ENCODE measurements around the gene GAN. TPM values are rescaled to one million over a fixed set of nuclear protein-coding genes. Genes with fewer than 3 reads are reported as not detected.

GAN gene
- total and polyA plus RNA-seq, 9 of the 15 experiments (the other 6 are each of a cell fraction or from before 2014, with no cell fraction given) = 0.83 to 15.1 (median 5.2) TPM

DNA sequence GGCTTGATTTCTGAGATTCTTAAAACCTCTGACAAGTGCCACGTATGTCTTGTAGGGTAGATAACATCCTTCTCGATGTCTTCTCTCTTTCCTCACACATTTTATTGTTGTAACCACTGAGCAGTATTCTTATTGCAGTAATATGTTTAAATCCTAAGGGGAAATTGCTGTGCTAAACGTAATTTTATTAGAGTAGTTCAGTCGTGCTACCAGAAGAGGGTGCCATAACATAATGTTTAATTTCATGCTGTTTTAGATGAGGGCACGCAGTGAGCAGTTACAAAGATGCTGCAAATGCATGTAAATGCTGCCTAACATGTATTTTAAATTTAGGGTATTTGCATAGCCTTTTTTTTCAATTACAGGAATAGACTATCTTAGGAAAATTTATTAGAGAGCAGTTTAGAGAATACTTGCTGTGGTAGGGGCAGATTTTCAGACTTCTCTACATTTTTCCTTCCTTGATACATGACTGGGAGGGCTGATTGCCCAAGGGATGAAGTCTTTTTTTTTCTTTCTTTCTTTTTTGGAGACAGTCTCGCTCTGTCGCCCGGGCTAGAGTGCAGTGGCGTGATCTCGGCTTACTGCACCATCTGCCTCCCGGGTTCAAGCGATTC, 51.7 kb downstream of the GAN start (continued):
- TF ChIP-seq, protein P1, sequence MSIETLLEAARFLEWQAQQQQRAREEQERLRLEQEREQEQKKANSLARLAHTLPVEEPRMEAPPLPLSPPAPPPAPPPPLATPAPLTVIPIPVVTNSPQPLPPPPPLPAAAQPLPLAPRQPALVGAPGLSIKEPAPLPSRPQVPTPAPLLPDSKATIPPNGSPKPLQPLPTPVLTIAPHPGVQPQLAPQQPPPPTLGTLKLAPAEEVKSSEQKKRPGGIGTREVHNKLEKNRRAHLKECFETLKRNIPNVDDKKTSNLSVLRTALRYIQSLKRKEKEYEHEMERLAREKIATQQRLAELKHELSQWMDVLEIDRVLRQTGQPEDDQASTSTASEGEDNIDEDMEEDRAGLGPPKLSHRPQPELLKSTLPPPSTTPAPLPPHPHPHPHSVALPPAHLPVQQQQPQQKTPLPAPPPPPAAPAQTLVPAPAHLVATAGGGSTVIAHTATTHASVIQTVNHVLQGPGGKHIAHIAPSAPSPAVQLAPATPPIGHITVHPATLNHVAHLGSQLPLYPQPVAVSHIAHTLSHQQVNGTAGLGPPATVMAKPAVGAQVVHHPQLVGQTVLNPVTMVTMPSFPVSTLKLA (conservative IDR thresholded peaks at IDR 0.05) = no peak
- TF ChIP-seq RB1 (IDR thresholded peaks at IDR 0.05; ENCODE audit: low read depth) (peak; percentile 37; the same call in 1 of the 2 replicates), ASH1L (IDR thresholded peaks at IDR 0.05; ENCODE audit: borderline replicate concordance, low read depth, partially characterized antibody) (no peak), MAFF (IDR thresholded peaks at IDR 0.05; ENCODE audit: low read length) (peak; percentile 64; the same call in 1 of the 2 replicates)
- TF ChIP-seq, protein P2, sequence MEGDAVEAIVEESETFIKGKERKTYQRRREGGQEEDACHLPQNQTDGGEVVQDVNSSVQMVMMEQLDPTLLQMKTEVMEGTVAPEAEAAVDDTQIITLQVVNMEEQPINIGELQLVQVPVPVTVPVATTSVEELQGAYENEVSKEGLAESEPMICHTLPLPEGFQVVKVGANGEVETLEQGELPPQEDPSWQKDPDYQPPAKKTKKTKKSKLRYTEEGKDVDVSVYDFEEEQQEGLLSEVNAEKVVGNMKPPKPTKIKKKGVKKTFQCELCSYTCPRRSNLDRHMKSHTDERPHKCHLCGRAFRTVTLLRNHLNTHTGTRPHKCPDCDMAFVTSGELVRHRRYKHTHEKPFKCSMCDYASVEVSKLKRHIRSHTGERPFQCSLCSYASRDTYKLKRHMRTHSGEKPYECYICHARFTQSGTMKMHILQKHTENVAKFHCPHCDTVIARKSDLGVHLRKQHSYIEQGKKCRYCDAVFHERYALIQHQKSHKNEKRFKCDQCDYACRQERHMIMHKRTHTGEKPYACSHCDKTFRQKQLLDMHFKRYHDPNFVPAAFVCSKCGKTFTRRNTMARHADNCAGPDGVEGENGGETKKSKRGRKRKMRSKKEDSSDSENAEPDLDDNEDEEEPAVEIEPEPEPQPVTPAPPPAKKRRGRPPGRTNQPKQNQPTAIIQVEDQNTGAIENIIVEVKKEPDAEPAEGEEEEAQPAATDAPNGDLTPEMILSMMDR (IDR thresholded peaks at IDR 0.05 in 2 of 3, conservative IDR thresholded peaks at IDR 0.05 in 1 of 3; ENCODE audit: insufficient read depth in 2 of 3, low read depth in 1 of 3, low read length in 3 of 3) = peak; percentile 70 to 89 (median 74)

DNA sequence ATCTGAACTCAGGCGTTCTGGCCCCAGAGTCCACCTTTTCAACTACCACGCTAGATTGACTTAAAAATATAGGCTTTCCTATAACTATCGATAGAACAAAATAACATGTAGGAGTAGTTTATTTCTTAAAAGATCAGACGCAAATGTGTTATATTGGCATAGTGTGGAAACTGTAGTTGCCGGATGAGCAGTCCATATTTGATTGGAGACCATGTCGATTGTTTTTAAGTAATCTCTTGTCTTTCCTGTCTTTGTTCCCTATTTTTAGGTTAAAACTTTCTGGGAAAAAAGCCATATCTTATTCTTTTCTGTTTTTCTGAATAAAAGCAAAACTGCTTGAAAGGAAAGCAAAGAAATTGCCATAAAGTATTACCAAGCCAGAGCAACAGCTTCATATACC, 53.1 kb downstream of the GAN start:
- no peak for ATAC-seq
- 94% methylated on average over 6 of the region's 6 CpGs for WGBS (ENCODE audit: insufficient coverage, low coverage, missing lambda C conversion rate)
- ChIA-PET POLR2A (interaction anchor here (0.6 to 1.6 kb wide), 2 partner anchors 250 to 397 kb away, joined by 3 to 4 read pairs; no protein-coding TSS in a partner anchor), CTCF (ENCODE audit: low intra/inter-chr PET ratio) (interaction anchor here (2.3 to 3.4 kb wide), 2 partner anchors 371 to 518 kb away, joined by 7 to 31 read pairs; no protein-coding TSS in a partner anchor)
- Histone ChIP-seq H3K9me1 (ENCODE audit: control insufficient read depth, insufficient read depth, low read length) (no peaks in the 10 kb centered on the region), H3K4me3 (no peak overlapping the region), H3K36me3 (ENCODE audit: control insufficient read depth, insufficient read depth, low read length) (peaks cover 81% of the 10 kb centered on the region), H2AFZ (ENCODE audit: low read depth, low read length) (no peak overlapping the region), H3K9me3 (replicated peaks; ENCODE audit: control insufficient read depth, insufficient read depth, low read depth, low read length) (no peaks in the 10 kb centered on the region), H3K9ac (ENCODE audit: insufficient read depth in 1 of 2, low read depth in 2 of 2, low read length in 2 of 2) (no peak overlapping the region), H3K4me2 (ENCODE audit: insufficient read depth, low read length) (no peak overlapping the region), H3K79me2 (ENCODE audit: control insufficient read depth, insufficient read depth, low read length) (no peaks in the 10 kb centered on the region), H4K20me1 (replicated peaks; ENCODE audit: control insufficient read depth, insufficient read depth, low read length) (0 out of 2 replicates have a peak, but pooled peaks cover 3% of the 10 kb centered on the region), H3K27me3 (ENCODE audit: control insufficient read depth in 2 of 2, insufficient read depth in 2 of 2, low read length in 2 of 2) (no peaks in the 10 kb centered on the region), H3K4me1 (replicated peaks in 1 of 2; ENCODE audit: control insufficient read depth in 2 of 2, insufficient read depth in 2 of 2, low read length in 2 of 2) (no peaks in the 10 kb centered on the region), H3K27ac (ENCODE audit: extremely low read depth, low read depth, low read length) (no peak overlapping the region)
- BruUV-seq (replicated peaks) = no TSS peak
- no peak for DNase-seq (ENCODE audit: extremely low read depth in 1 of 4, low spot score in 3 of 4)
- in situ Hi-C loops (cut with MboI) (loop anchor here (10.0 kb wide), 1 partner anchor 517 kb away; no protein-coding TSS in a partner anchor), intact Hi-C loops (cut with micrococcal nuclease) (loop anchor here (5.0 to 10.0 kb wide), 2 partner anchors 369 to 507 kb away; no protein-coding TSS in a partner anchor)
- no peak for TF ChIP-seq ZNF124 (CRISPR knock-in tag; IDR thresholded peaks at IDR 0.05)
- TF ChIP-seq C11orf30 (IDR thresholded peaks at IDR 0.05; ENCODE audit: low read depth) = no peak
- TF ChIP-seq CBX2 (IDR thresholded peaks at IDR 0.05; ENCODE audit: insufficient read depth, low read length, poor library complexity, severe bottlenecking) = no peak
- TF ChIP-seq MBD2 (IDR thresholded peaks at IDR 0.05; ENCODE audit: borderline replicate concordance, low read depth) = no peak
- TF ChIP-seq EWSR1 (IDR thresholded peaks at IDR 0.05; ENCODE audit: borderline replicate concordance, low read depth, partially characterized antibody) = no peak
- no peak for TF ChIP-seq MAZ (CRISPR knock-in tag; conservative IDR thresholded peaks at IDR 0.05 in 1 of 2, IDR thresholded peaks at IDR 0.05 in 1 of 2)
- TF ChIP-seq SREBF2 (CRISPR knock-in tag; IDR thresholded peaks at IDR 0.05) = no peak
- TF ChIP-seq PURB (CRISPR knock-in tag; IDR thresholded peaks at IDR 0.05; ENCODE audit: low read depth) = no peak
- TF ChIP-seq PCBP1 (IDR thresholded peaks at IDR 0.05; ENCODE audit: low read depth, low read length, poor library complexity, severe bottlenecking) = no peak
- TF ChIP-seq CEBPG (CRISPR knock-in tag; IDR thresholded peaks at IDR 0.05) = no peak
- TF ChIP-seq CEBPG (tag; conservative IDR thresholded peaks at IDR 0.05 in 1 of 2, IDR thresholded peaks at IDR 0.05 in 1 of 2) = no peak
- TF ChIP-seq MEF2A (IDR thresholded peaks at IDR 0.05; ENCODE audit: control insufficient read depth, low read depth, low read length) = no peak
- no peak for FAIRE-seq
